Measurements from ENCODE around the gene TUT4.

DNA sequence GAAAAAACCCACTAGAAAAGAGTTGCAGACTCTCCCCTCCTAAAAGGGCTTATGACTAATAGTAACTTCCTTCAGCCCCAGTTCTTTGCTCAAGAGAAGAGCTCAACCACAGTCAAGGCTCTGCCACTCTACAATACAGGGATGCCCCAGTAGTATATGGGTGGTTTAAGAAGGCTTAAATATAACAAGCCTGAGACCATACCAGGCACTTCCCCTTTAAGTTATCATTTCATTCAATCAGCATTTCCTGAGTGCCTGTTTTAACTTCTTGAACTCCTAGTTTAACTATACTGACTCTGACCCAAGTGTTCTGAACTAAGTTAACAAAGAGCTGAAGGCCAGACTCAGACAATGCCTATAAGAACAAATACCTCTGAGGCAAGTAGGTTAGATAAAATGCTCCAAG, 128.7 kb downstream of the TUT4 start:
- no peak for TF ChIP-seq HDGF (IDR thresholded peaks at IDR 0.05; ENCODE audit: borderline replicate concordance)
- TF ChIP-seq L3MBTL2 (conservative IDR thresholded peaks at IDR 0.05), result no peak
- no peak for TF ChIP-seq ELF4 (IDR thresholded peaks at IDR 0.05)
- no peak for TF ChIP-seq SP1 (IDR thresholded peaks at IDR 0.05)
- no peak for TF ChIP-seq FOXK2 (IDR thresholded peaks at IDR 0.05)
- TF ChIP-seq ARNT (IDR thresholded peaks at IDR 0.05), result no peak
- TF ChIP-seq FOXM1 (IDR thresholded peaks at IDR 0.05; ENCODE audit: borderline replicate concordance), result no peak
- no peak for TF ChIP-seq CTBP1 (IDR thresholded peaks at IDR 0.05; ENCODE audit: borderline replicate concordance)
- no peak for TF ChIP-seq TARDBP (IDR thresholded peaks at IDR 0.05)
- no peak for TF ChIP-seq ZNF384 (IDR thresholded peaks at IDR 0.05)

Measured in HEK293T (cell line).